Stimulated activated CD4-positive, alpha-beta T cell treated with anti-CD3 and anti-CD28 coated beads, Interleukin-2, amount 100 ng/mL, for 48 hours (primary cell): ENCODE measurements around the gene CAMTA1.

ENCODE experiments used
- DNase-seq, 2 donors: peaks; one replicate each; pipeline ENCODE4 v3.0.0-alpha.2; 2020

The CAMTA1 gene

GRCh38 chr1:7333094-7333493, 547.8 kb downstream of the CAMTA1 start:
- no peak for DNase-seq

DNA sequence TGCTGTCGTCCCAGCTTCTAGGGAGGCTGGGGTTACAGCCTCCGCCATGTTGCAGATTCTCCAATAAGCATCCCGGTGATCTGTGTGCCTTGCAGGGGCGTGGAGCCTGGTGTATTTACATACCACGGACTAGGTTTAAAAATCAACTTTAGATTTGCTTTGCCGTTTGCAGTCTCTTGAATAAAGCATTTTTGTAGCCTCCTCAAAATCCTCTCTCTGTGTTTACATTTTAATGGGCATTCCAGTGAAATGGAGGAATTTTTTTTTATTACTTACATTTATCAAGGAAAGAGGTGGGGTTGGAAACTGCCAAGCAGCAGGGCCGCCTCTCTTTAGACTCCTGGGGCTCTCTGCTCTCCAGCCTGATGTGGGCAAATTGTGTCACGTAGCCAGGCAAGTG, 548.4 kb downstream of the CAMTA1 start:
- DNase-seq = no peak

- DNase-seq = no peak
These were observed 549.3 kb downstream of the CAMTA1 start for GRCh38 chr1:7334475-7335035.

DNA sequence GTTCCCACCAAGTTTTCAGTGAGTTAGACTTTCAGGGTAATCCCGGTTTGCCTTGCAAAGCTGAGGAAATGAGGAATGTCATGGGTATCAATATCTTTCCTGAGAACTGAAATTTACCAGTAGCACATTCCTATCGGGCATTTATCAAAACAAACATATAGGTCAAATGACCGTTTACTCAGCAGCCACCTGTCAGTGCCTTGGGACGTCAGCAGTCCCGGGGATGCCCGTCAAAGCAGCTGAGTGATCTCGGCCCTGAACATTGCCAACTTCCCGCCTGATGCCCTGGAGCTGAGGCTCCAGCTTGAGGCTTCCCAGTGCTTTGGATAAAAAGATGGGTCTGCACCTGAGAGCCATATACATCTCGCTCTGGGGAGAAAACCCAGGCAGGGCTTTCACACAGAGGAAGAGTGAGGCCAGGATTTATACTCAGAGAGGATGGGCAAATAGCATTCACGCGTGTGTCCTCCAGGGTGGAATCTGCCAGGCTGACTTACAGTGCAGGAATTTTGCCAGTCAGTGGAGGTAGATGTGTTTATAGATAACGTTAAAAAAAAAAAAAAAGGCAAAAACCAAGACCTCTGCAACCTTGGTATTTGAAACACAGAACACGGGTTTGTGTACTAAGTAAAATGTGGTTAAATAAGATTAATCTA, 550.1 kb downstream of the CAMTA1 start:
- no peak for DNase-seq

- DNase-seq = no peak
These were observed 553.2 kb downstream of the CAMTA1 start for GRCh38 chr1:7338439-7338838.

DNA sequence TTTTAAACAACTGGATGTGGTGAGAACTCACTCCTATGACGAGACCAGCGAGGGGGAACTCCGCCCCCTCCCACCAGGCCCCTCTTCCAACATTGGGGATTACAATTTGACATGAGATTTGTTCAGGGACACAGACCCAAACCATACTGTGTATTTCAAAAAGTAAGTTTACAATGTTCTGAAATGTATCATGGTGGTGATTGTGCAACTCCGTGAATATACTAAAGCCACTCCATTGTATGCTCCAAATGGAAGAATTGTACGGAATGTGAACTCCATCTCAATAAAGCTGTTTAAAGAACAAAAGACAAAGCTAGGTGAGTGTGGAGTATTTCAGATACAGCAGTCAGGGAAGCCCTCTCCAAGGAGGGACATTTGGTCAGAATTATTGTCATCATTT, 553.8 kb downstream of the CAMTA1 start:
- no peak for DNase-seq

GRCh38 chr1:7339953-7340352, 554.7 kb downstream of the CAMTA1 start:
- no peak for DNase-seq

- DNase-seq = no peak
These were observed 556.1 kb downstream of the CAMTA1 start for GRCh38 chr1:7341145-7341905.

- no peak for DNase-seq
These were observed 558.6 kb downstream of the CAMTA1 start for GRCh38 chr1:7343882-7344281.

GRCh38 chr1:7344299-7344698, 559.0 kb downstream of the CAMTA1 start:
- no peak for DNase-seq

DNA sequence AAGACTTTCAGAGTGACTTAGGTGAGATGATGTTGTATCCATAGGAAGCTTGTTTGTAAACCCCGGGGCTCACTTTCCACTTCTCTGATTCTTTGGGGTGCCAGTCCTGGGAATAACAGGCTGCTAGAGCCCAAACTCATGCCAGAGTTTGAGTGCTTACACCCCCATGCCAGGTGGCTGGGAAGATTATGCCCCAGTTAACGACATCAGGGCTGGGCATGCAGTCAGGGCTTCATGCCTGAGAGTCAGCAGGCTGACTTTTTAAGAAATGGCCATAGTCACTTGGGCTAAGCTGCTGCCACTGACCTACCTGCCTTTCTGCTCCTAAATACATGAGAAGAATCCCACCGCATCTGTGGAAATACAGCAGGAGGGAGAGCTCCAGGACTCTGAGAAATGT, 560.3 kb downstream of the CAMTA1 start:
- no peak for DNase-seq

DNA sequence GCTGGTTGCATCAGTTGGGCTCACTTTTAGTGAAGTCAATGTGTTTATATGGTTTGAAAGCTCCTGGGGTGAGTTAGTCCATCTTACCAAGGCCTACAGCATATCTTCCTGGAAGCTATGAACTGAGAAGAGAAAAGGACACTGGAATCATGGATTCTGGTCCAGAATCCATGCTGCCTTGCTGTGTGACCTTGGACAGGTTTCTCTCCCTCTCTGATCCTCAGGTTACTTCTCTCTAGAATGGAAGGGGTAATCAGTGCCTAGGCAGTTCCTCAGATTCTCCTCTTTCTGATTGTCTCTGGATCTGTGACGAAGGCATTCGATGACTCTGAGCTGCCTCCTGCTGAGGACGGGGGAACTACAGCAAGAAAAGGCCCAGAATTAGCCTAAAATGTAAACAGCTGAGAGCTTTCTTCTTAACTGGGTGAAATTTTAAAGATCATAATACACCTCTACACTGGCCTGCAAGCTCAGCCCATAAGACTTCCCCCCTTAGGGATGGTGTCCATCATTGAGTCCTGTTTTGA, 560.9 kb downstream of the CAMTA1 start:
- no peak for DNase-seq

DNA sequence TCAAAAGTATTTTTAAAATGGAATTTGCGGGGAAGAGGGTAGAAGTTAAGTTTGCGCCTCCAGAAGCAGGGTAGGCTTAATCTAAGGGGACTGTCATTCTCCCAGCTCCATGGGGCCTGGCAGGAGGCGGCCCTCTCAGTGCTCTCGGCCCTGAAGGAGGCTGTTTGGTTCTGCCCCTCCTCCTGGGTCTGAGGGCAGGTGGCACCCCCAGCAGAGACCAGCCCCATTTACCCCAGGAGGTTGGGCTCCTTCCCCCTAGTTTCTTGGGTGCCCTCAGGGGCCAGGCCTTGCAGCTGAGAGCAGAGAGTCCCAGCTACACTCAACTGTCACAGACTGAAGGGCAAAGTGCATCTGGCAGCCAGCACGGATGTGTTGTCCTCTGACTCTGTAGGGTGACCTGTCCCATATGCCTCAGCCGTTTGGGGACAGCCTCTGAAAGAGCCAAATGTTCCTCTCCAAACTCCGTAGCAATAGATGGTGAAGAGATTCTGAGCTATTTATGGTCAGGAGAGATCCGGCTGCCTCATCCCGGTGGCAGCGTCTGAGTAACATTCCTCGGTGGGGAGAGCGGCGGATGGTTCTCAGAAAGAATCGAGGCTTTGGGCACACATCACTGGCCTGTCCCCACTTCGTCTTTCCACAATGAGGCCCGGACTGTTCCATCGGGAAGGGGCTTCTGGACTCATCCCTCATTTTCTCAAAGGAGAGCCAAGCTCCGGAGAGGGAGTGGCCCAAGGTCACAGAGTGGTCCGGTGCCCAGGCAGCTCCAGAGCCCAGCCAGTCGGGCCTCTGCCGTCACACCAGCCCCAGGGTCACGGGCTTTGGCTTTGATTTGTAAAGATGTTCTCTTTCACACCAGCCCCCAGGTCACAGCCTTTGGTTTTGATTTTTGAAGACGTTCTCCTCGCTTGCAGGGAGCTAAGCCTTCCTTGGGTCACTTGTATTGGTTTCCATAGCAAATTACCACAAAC, 561.6 kb downstream of the CAMTA1 start:
- no peak for DNase-seq

- no peak for DNase-seq
These were observed 562.8 kb downstream of the CAMTA1 start for GRCh38 chr1:7348073-7348472.

GRCh38 chr1:7348580-7348979, 563.3 kb downstream of the CAMTA1 start:
- DNase-seq = no peak

GRCh38 chr1:7350804-7351203, 565.5 kb downstream of the CAMTA1 start:
- no peak for DNase-seq

DNA sequence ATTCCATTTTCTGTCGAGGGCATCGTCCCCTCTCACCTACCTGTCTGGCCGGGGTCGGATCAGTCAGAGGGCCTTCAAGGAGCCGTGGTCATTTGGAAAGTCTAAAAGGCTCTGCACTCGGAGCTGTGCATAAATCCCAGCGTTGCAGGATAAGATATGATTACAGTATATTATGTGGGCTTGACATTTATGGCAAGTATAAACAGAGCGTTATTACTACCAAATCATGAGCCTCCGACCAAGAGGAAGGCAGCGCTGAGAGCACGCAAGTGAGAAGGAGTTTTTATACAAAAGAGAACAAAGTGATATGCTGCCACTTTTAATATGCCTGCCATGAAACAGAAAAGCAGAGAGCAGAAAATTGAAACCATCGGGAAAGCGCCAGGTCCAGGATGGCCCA, 566.4 kb downstream of the CAMTA1 start:
- DNase-seq = no peak

- DNase-seq = no peak
These were observed 567.1 kb downstream of the CAMTA1 start for GRCh38 chr1:7352364-7352763.

DNA sequence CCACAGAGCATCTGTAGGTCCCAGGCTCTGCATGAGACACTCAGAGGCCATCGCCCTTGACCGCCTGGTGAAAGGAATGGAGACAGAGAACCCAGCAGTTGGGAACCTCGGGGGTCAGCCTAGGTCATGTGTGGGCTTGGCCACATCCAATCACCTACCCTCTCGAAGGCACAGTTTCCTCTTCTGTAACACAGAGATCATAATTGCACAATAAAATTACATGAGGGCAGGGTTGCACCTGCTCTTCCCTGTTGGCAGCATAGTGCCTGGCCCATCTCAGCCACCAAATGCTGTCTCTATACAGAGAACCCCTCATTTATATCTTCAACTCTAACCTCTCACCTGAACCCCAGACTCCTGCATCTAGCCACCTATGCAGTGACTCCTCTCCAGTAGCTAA, 567.7 kb downstream of the CAMTA1 start:
- no peak for DNase-seq

- DNase-seq = no peak
These were observed 570.4 kb downstream of the CAMTA1 start for GRCh38 chr1:7355646-7356045.

DNA sequence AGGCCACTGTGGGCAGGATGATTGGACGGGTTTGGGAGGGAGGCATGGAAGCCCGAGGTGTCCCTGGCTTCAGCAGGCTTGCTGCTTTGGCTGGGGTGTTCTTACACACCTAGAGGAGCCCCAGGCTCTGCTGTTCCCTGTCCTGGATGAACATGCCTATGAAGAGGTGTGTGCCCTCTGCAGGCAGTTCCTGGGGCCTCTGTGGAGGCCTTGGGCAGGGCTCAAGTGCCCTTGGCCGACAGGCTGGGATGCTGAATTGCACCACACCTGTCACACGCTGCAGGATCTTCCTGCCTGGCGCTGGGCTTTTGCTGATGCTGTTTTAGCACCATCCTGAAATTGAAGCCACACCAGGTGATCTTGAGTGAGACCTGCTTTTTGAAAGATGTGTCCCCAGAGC, 570.8 kb downstream of the CAMTA1 start:
- DNase-seq = no peak

DNA sequence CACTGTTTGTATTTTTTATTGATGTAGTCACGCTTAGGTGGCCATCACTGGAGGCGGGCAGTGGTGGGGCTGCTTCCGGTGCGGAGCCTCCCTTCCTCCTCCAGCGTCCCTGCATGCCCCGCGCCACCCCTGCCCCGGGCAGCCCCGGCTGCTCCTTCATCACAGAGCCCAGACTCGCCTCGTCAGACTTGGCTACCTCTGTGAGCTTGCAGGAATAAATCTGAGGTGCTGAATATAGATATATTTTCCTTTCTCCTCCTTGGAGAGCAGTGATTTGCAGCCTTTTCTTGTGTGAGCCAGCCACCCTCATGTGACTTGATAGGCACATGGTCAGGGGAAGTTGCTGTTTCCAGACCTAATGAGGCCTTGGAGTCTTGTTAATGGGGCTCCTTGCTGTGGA, 573.2 kb downstream of the CAMTA1 start:
- no peak for DNase-seq

DNA sequence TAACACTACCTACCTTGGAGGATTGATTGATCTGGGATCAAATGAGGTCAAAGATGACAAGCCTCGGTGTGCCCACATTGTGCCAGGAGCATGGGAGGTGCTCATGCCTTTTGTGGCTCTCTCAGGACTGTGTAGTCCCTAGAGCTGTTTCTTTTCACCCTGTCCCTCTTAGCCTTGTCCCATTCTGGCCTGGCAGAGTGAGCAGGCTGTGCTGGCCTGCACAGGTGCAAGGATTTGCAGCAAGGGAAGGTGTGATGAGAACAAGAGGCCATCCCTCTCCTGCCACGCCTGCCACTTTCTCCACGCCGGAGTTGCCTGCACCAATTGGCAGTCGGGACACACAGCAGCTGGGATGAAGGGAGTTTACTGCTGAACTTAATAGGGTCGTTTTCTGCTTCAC, 575.3 kb downstream of the CAMTA1 start:
- no peak for DNase-seq
